GM12878 (cell line): ENCODE results near the gene COL4A1. TPM values are rescaled to one million over a fixed set of nuclear protein-coding genes. Genes with fewer than 3 reads are reported as not detected.

Experiments used
- ATAC-seq: fragments of 200-7000 bp; cut with Tn5 transposase; 3 replicates; pipeline ENCODE4 v1.9.1; 2020; ENCODE audit warnings: mild to moderate bottlenecking, moderate library complexity
- BruUV-seq: library from RNA; stranded (reverse); fragments of 400-500 nt; replicated peaks from 2 replicates; lab custom pipeline; 2021; lab: Mats Ljungman, UMichigan
- CTCF ChIA-PET: fragments of 300-600 bp; sonication (Branson Sonifier 250); formaldehyde crosslinking; extraction: SDS; loops from one replicate; lab custom pipeline; 2021; ENCODE audit warnings: inconsistent platforms; lab: Yijun Ruan, JAX
- POLR2A ChIA-PET: fragments of 350-600 bp; formaldehyde crosslinking; extraction: SDS; loops from one replicate; lab custom pipeline; 2021; ENCODE audit warnings: inconsistent platforms; lab: Charles Lee
- RAD21 ChIA-PET: fragments of 300-600 bp; sonication (Branson Sonifier 250); formaldehyde crosslinking; loops from one replicate; lab custom pipeline; 2023; ENCODE audit warnings: antibody characterized with exemption; ENCODE audit not compliant: unreplicated experiment; lab: Charles Lee
- SMC1A ChIA-PET: fragments of 300-600 bp; sonication (Branson Sonifier 250); formaldehyde crosslinking; loops from one replicate; lab custom pipeline; 2023; ENCODE audit not compliant: unreplicated experiment, uncharacterized antibody; lab: Charles Lee
- DNase-seq: peaks from one replicate; pipeline ENCODE4 v3.0.0-alpha.2; 2011; ENCODE audit warnings: low read depth, low spot score
- FAIRE-seq: peaks from 3 replicates; lab custom pipeline; 2011; peaks lifted over from hg19 to GRCh38; lab: Jason Lieb, UNC
- H2AFZ ChIP-seq: 2 replicates; pipeline ENCODE4 v1.6.0; 2011; ENCODE audit warnings: low read depth, low read length, control low read depth; ENCODE audit not compliant: control insufficient read depth
- H3K27ac ChIP-seq: 2 replicates; pipeline ENCODE4 v1.5.1; 2011; ENCODE audit warnings: control low read depth; ENCODE audit not compliant: control insufficient read depth, insufficient read depth
- H3K27me3 ChIP-seq, 2 experiments: replicated peaks in 1 of 2; 2 replicates each; pipeline versions ENCODE4 v1.6.0 to v1.6.1; 2011; ENCODE audit warnings: low read length in 1 of 2; ENCODE audit not compliant: control insufficient read depth in 2 of 2, insufficient read depth in 2 of 2
- H3K36me3 ChIP-seq, 2 experiments: 2 replicates each; pipeline ENCODE4 v1.5.1; 2011; ENCODE audit warnings: low read length in 1 of 2; ENCODE audit not compliant: control insufficient read depth in 2 of 2, insufficient read depth in 2 of 2
- H3K4me1 ChIP-seq: 2 replicates; pipeline ENCODE4 v1.6.1; 2011; ENCODE audit warnings: mild to moderate bottlenecking, low read length, moderate library complexity, mixed read lengths; ENCODE audit not compliant: control insufficient read depth, insufficient read depth
- H3K4me2 ChIP-seq: 2 replicates; pipeline ENCODE4 v1.6.0; 2011; ENCODE audit warnings: control low read depth; ENCODE audit not compliant: control insufficient read depth, insufficient read depth
- H3K4me3 ChIP-seq: fragments of 200-600 bp; sonication (generic); 2 replicates; pipeline ENCODE4 v1.5.1; 2016
- H3K79me2 ChIP-seq: 2 replicates; pipeline ENCODE4 v1.6.0; 2011; ENCODE audit warnings: low read length; ENCODE audit not compliant: control insufficient read depth, insufficient read depth
- H3K9ac ChIP-seq: 2 replicates; pipeline ENCODE4 v1.8.0; 2011; ENCODE audit warnings: low read length, control low read depth, mixed read lengths; ENCODE audit not compliant: control insufficient read depth, insufficient read depth
- H3K9me3 ChIP-seq: replicated peaks from 3 replicates; pipeline ENCODE4 v1.5.1; 2011; ENCODE audit warnings: mild to moderate bottlenecking, low read length; ENCODE audit not compliant: control insufficient read depth, insufficient read depth
- H4K20me1 ChIP-seq: 2 replicates; pipeline ENCODE4 v1.6.0; 2011; ENCODE audit not compliant: control insufficient read depth, insufficient read depth
- ASH2L ChIP-seq: fragments of 300-600, 200-600 bp; sonication (generic); IDR thresholded peaks from 2 replicates; pipeline ENCODE4 v1.6.1; 2017; ENCODE audit warnings: low read depth, mild to moderate bottlenecking, borderline replicate concordance
- FOS ChIP-seq: IDR thresholded peaks from 3 replicates; pipeline ENCODE4 v1.6.1; 2011; ENCODE audit warnings: borderline replicate concordance; ENCODE audit not compliant: insufficient read length; ENCODE audit errors: extremely low read depth
- KAT2A ChIP-seq: conservative IDR thresholded peaks from 2 replicates; pipeline ENCODE4 v1.6.1; 2011; ENCODE audit warnings: low read depth, low read length; ENCODE audit not compliant: control insufficient read depth
- NFYA ChIP-seq: IDR thresholded peaks from 2 replicates; pipeline ENCODE4 v1.6.1; 2011; ENCODE audit warnings: low read depth, mild to moderate bottlenecking, low read length, improper control_type of control experiment, borderline replicate concordance
- POU2F2 ChIP-seq: IDR thresholded peaks from 3 replicates; pipeline ENCODE4 v1.6.1; 2011; ENCODE audit warnings: low read depth, mild to moderate bottlenecking, low read length, borderline replicate concordance
- RFX5 ChIP-seq: IDR thresholded peaks from 2 replicates; pipeline ENCODE4 v1.6.1; 2011; ENCODE audit warnings: low read depth, low read length, improper control_type of control experiment
- SP1 ChIP-seq: IDR thresholded peaks from one replicate; pipeline ENCODE4 v1.6.1; 2011; ENCODE audit warnings: low read depth, low read length
- SUPT20H ChIP-seq: IDR thresholded peaks from 2 replicates; pipeline ENCODE4 v1.6.1; 2011; ENCODE audit warnings: low read depth, mild to moderate bottlenecking, low read length, moderate library complexity, borderline replicate concordance; ENCODE audit not compliant: control insufficient read depth
- SUZ12 ChIP-seq: fragments of 200-600 bp; sonication (generic); IDR thresholded peaks from one replicate; pipeline ENCODE4 v1.6.1; 2018; ENCODE audit warnings: antibody characterized with exemption, mild to moderate bottlenecking; ENCODE audit not compliant: unreplicated experiment
- WGBS: methylation state at CpG from one replicate; pipeline ENCODE4 v1.1.6; 2016; ENCODE audit warnings: low lambda C conversion rate; ENCODE audit not compliant: insufficient replicate concordance, insufficient coverage; ENCODE audit errors: missing lambda C conversion rate; 5-methylcytosine and 5-hydroxymethylcytosine counted together
- in situ Hi-C: fragments of 300-500 bp; cut with MboI; formaldehyde crosslinking; loops from 9 replicates; pipeline ENCODE4 v1.14.3; 2018; ENCODE audit warnings: mixed read lengths
- intact Hi-C: fragments of 100-400 bp; cut with micrococcal nuclease; formaldehyde crosslinking; loops from one replicate; pipeline ENCODE4 v1.14.2; 2022; ENCODE audit not compliant: unreplicated experiment
- polyA plus RNA-seq, 11 experiments: library from polyadenylated mRNA; depleted of rRNA in 4 of 11; unstranded in 6 of 11; stranded (reverse) in 5 of 11; fragments of >200 nt; fragmentation: Nextera tagmentation in 4 of 11; fragmentation: Illumina TruSeq in 1 of 11; extraction: Ambion mirVana in 4 of 11; extraction: Trizol in 1 of 11; gene quantifications; 1 replicate in 1 of 11; 2 replicates in 10 of 11; pipeline versions ENCODE4 v1.2.1 to v1.2.3, GENCODE V29; 2011 to 2016; ENCODE audit warnings: inconsistent platforms in 2 of 11, missing spikeins in 2 of 11, low read depth in 1 of 11
- total RNA-seq, 4 experiments: library from RNA; depleted of rRNA in 3 of 4; stranded (reverse); fragments of >200 nt in 3 of 4; fragmentation: Illumina TruSeq in 1 of 4; extraction: Trizol in 1 of 4; gene quantifications; 2 replicates each; pipeline versions ENCODE4 v1.2.1 to v1.2.3, GENCODE V29; 2013 to 2021
- TF ChIP-seq, protein P1 (sequence below): fragments of 150-350 bp; IDR thresholded peaks from 2 replicates; pipeline ENCODE4 v1.6.1; 2014; ENCODE audit warnings: mild to moderate bottlenecking, low read depth, low read length
- TF ChIP-seq, protein P2 (sequence below): IDR thresholded peaks from 2 replicates; pipeline ENCODE4 v1.6.1; 2012; ENCODE audit warnings: low read depth, low read length, improper control_type of control experiment
- TF ChIP-seq, protein P3 (sequence below): IDR thresholded peaks from 2 replicates; pipeline ENCODE4 v1.6.1; 2012; ENCODE audit warnings: mild to moderate bottlenecking, low read depth, low read length
- TF ChIP-seq, protein P4 (sequence below): fragments of 450-650 bp; IDR thresholded peaks from 2 replicates; pipeline ENCODE4 v1.6.1; 2014; ENCODE audit warnings: mild to moderate bottlenecking

COL4A1 gene
- total and polyA plus RNA-seq, 10 of the 15 experiments (the other 5 are each of a cell fraction or from before 2014, with no cell fraction given): 0.07 to 0.31 (median 0.13) TPM; not detected in 6

DNA sequence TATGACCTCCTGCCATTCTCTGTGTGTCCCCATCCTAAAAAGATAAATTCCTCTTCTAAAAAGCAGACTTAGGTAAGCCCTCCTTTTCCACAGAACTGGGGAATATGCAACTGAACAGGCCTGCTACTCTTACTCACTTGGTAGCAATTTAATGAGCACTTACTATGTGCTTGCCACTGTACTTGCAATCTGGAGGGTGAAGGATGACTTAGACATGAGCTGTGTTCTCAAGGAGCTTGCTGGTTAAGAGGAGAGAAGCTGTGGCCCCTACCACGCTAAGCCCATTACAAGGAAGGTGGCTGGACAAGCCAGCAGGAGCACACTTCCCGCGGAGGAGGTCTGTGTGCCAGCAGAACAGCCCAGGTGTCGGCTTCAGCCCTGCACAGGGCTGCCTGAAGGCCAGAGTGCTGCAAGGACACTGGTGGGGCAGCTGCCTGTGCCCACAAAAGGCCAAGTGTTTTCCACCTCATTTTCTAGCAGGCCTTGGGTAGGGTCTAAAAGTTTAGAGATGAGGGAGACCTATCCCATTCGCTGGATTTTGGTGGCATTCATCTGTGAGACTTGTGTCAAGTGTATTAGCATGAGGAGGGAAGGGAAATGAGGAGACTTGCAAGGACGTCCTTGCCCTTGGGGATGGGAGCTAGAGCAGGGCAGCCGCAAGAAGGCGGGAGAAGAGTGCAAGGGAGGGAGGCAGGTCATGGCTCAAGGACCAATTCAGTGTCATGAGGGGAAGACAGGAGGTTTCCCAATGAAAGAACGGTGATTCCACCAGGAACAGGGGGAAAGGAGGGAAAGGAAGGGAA is 52.0 kb downstream of the COL4A1 start (continued):
- TF ChIP-seq, protein P1, sequence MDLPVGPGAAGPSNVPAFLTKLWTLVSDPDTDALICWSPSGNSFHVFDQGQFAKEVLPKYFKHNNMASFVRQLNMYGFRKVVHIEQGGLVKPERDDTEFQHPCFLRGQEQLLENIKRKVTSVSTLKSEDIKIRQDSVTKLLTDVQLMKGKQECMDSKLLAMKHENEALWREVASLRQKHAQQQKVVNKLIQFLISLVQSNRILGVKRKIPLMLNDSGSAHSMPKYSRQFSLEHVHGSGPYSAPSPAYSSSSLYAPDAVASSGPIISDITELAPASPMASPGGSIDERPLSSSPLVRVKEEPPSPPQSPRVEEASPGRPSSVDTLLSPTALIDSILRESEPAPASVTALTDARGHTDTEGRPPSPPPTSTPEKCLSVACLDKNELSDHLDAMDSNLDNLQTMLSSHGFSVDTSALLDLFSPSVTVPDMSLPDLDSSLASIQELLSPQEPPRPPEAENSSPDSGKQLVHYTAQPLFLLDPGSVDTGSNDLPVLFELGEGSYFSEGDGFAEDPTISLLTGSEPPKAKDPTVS: no peak
- TF ChIP-seq, protein P2, sequence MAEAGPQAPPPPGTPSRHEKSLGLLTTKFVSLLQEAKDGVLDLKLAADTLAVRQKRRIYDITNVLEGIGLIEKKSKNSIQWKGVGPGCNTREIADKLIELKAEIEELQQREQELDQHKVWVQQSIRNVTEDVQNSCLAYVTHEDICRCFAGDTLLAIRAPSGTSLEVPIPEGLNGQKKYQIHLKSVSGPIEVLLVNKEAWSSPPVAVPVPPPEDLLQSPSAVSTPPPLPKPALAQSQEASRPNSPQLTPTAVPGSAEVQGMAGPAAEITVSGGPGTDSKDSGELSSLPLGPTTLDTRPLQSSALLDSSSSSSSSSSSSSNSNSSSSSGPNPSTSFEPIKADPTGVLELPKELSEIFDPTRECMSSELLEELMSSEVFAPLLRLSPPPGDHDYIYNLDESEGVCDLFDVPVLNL: no peak
- TF ChIP-seq SUPT20H (no peak), POU2F2 (no peak), KAT2A (no peak), SUZ12 (no peak)

DNA sequence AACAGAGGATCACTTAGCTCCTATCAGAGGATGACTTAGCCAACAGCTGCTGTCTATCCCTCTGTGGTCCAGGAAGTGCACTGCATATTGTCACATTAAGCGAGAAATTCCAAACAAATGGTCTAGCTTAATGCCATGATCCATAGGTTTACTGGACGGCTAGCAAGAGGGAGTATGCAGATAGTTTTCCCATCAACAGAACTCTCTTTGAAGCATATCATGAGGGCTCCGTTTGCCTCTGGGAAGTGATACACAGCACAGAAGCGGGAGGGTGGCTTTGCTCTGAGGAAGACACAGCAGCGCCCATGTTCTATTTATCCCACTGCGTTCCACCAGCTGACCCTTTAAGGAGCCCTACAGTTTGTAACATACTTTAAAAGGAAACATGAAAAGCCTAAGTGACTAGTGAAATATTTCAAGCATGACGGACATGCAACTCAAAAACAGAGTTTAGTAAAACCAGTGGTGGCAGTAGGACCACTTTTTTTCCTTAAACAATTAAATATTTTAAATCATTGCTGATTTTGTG is 52.7 kb downstream of the COL4A1 start:
- RAD21 ChIA-PET: no interaction called here
- H3K27me3 ChIP-seq: no peaks in the 10 kb centered on the region
- ATAC-seq (no peak), DNase-seq (no peak), FAIRE-seq (no peak)
- H3K4me3 ChIP-seq: no peak overlapping the region
- H3K4me1 ChIP-seq: no peaks in the 10 kb centered on the region
- H3K9me3 ChIP-seq: no peaks in the 10 kb centered on the region; the same call in 2 of the 3 replicates
- H3K36me3 ChIP-seq: no peaks in the 10 kb centered on the region
- BruUV-seq: no TSS peak
- H3K4me2 ChIP-seq: no peak overlapping the region
- CTCF ChIA-PET: interaction anchor here (1.3 kb wide), 1 partner anchor 10 kb away, joined by 4 read pairs; no protein-coding TSS in a partner anchor
- SMC1A ChIA-PET: no interaction called here
- POLR2A ChIA-PET: no interaction called here
- H4K20me1 ChIP-seq: no peaks in the 10 kb centered on the region
- intact Hi-C loops: no loop called here
- no peak overlapping the region for H3K9ac ChIP-seq
- H3K79me2 ChIP-seq: no peaks in the 10 kb centered on the region
- no peak overlapping the region for H2AFZ ChIP-seq
- no peak overlapping the region for H3K27ac ChIP-seq
- in situ Hi-C loops: no loop called here
- WGBS: 34% methylated on average over 7 of the region's 7 CpGs
- TF ChIP-seq FOS: no peak
- TF ChIP-seq, protein P3, sequence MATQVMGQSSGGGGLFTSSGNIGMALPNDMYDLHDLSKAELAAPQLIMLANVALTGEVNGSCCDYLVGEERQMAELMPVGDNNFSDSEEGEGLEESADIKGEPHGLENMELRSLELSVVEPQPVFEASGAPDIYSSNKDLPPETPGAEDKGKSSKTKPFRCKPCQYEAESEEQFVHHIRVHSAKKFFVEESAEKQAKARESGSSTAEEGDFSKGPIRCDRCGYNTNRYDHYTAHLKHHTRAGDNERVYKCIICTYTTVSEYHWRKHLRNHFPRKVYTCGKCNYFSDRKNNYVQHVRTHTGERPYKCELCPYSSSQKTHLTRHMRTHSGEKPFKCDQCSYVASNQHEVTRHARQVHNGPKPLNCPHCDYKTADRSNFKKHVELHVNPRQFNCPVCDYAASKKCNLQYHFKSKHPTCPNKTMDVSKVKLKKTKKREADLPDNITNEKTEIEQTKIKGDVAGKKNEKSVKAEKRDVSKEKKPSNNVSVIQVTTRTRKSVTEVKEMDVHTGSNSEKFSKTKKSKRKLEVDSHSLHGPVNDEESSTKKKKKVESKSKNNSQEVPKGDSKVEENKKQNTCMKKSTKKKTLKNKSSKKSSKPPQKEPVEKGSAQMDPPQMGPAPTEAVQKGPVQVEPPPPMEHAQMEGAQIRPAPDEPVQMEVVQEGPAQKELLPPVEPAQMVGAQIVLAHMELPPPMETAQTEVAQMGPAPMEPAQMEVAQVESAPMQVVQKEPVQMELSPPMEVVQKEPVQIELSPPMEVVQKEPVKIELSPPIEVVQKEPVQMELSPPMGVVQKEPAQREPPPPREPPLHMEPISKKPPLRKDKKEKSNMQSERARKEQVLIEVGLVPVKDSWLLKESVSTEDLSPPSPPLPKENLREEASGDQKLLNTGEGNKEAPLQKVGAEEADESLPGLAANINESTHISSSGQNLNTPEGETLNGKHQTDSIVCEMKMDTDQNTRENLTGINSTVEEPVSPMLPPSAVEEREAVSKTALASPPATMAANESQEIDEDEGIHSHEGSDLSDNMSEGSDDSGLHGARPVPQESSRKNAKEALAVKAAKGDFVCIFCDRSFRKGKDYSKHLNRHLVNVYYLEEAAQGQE: no peak
- no peak for TF ChIP-seq NFYA
- no peak for TF ChIP-seq RFX5
- TF ChIP-seq, protein P4, sequence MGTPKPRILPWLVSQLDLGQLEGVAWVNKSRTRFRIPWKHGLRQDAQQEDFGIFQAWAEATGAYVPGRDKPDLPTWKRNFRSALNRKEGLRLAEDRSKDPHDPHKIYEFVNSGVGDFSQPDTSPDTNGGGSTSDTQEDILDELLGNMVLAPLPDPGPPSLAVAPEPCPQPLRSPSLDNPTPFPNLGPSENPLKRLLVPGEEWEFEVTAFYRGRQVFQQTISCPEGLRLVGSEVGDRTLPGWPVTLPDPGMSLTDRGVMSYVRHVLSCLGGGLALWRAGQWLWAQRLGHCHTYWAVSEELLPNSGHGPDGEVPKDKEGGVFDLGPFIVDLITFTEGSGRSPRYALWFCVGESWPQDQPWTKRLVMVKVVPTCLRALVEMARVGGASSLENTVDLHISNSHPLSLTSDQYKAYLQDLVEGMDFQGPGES: no peak
- TF ChIP-seq SP1: no peak
- TF ChIP-seq ASH2L: no peak
